ENCODE results near the gene INKA1.

INKA1 gene

DNA sequence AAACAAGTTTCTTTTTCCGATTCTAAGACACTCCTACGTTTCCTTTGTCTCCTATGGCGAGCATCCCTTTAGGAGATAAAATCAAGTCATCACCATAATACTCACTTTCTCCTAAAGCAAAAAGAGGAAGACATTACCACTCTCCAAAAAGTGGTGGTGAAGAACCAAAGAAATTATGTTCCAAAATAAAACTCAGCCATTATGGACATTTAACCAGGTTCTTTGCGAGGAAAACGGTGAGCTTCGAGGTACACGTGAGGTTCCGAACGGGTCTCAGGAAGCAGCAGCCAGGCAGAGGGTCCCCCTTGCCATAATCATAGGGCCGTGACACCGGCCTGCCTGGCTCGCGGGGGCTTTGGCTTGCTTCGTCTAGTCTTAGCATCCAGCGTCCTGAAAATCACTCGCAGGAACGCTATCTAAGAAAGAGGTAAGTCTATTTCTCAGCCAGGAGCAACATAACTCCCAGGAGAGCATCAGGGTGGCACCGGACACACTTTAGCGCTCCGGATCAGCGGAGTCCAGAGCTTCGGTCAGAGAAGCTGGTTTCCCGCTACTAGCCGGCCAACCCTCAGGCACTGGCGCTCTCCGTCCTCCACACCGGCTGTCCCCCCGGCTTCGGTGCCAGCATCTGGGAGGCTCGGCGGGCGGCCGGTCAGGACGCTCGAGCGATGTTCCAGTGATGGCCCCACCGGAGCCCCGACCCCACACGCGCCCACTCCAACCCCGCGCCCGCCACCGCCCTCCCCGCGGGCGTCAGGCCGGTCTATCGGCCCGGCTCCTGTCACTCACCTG is 17.3 kb upstream of the INKA1 start:
- in situ Hi-C loops (cut with HindIII; ENCODE audit: low sequenced_read_pairs) = no loop called here

DNA sequence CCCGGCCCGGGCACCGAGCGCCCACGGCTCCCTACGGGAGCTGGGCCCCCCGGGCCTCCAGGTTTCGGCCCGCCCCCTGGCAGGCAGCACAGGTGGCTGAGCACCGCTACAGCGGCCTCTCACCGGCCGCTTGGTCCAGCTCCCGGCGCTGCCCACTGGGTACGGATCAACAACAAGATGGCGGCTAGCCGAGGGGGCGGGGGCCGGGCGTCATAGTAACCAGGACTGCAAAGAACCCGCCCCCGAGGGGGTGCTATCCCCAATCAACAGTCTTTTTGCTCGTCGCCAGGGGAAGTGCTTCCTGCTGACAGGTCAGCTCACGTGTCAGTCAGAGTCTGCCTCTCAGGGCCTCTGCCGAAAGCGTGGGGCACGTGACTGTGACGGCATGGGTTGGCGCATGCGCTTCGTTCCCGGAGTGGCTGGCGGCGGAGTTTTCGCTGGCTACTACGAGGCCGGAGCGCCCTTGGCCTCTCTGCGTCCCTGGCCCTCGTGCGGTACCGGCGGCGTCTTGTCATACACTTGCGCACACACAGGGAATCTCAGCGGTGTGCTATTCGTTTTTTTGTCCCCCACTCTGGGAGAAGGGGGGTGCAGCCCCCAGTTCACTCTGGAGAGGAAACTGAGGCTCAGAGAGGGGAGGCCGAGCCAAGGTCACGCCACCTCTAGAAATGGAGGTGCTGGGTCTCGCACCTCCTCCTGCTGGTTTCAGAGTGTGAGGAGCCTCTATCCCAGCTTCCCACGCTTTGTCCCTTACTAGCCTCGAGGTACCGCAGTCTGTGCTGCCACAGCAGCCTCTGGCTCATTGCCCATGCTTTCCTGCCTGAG is 16.5 kb upstream of the INKA1 start, which contains the start of gene IP6K1:
Gene IP6K1 (minus strand): TSS at position 186 of the 825 bp plus-strand sequence. CDS start 38,502 bp downstream, outside the sequence.
- in situ Hi-C loops (cut with HindIII; ENCODE audit: low sequenced_read_pairs) = no loop called here

DNA sequence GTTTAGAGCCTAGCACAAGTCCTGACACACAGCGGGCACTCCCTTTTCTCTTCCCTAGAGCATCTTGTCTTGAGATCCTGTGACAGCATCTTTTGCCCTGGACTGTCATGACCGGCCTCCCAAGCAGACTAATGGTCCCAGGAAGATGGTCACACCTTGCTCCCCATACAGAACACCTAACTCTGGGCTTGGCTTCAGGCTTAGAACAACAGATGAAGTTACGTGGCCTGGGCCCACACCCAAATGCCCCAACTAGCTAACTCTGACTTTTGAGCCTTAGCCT is 15.9 kb upstream of the INKA1 start:
- in situ Hi-C loops (cut with HindIII; ENCODE audit: low sequenced_read_pairs) = no loop called here

DNA sequence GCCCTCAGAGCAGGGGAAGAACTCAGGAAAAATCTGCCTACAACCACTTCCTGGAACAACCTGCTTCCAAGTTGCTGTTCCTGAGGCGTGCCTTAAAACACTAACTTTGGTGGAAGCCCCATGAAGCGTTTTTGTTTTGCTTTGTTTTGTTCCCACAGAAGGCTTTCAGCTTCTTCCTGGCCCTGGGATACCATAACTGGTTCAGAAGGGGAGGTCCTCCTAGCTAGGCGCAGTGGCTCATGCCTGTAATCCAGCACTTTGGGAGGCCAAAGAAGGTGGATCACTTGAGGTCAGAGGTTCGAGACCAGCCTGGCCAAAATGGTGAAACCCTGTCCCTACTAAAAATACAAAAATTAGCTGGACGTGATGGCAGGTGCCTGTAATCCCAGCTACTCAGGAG is 15.5 kb upstream of the INKA1 start:
- in situ Hi-C loops (cut with HindIII; ENCODE audit: low sequenced_read_pairs) = no loop called here

DNA sequence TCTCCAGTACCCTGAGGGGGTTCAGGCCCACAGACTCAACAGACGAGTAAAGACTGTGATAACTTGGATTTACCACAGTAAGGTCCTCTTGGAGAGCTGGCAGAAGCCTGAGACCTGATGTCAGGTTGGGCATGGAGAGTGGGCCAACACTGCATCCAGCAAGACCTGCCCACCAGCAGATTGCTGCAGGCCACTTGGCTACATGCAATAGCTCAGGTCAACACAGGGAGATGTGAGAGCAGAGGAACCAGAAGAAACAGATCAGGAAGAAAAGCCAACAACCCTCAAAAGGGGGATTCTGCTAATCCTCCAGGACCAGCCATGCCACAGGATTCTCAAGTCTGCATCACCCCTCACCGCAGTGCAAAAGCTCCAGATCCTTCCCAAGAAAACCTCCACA is 15.0 kb upstream of the INKA1 start:
- in situ Hi-C loops (cut with HindIII; ENCODE audit: low sequenced_read_pairs) = no loop called here

DNA sequence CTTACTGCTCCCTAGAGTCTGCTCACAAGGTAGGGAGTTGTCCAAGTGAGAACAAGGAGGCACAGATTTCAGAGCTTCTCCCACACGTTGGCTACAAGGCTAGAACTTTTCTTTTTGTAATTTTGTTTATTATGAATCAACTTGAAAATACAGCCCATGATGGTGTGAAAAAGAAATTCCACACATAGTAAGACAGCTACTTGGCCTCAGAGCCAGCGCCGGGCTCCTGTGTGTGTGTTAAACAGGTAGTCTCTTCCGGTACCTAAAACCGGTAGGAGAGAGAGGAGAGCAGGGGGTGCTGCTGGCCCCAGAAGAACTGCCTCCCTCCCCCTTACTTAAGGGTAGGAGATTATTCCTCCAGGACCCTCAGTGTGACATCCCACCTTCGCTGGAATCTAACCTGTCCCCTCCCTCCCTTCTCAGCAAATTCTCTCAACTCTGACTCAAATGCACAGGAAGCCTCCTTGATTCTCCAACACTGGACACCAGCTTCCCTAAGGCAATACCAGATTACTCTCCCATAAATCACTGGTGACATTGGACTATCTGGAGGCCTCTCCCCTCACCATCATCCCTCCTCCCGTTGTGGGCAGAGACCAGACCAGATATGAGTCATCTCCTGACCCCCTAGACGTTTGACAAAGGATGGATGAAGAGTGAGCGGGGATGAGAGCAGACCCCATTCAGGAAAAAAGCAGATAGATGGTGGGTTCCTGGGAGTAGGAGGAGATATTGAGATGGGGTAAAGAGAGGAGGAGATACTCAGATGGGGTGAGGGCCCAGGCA is 12.2 kb upstream of the INKA1 start:
- in situ Hi-C loops (cut with HindIII; ENCODE audit: low sequenced_read_pairs) = no loop called here

DNA sequence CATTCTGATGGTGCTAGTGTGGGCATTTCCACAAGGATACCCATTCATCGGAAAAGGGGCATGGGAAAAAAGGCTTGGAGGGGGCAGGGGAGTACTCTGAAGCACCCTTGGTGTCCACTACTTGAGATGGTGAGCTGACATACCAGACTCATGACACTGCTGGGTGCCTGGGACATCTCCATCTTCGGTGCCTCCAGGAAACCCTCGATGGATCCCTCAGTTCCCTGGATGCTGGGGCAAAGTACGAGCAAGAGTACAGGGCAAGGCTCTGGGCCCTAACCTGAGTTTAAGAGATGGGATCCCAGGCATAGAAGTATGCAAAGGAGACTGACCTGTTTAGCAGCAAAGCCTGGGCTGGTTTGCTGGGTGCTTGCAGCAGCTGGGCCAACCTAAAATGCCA is 11.5 kb upstream of the INKA1 start:
- in situ Hi-C loops (cut with HindIII; ENCODE audit: low sequenced_read_pairs) = no loop called here

DNA sequence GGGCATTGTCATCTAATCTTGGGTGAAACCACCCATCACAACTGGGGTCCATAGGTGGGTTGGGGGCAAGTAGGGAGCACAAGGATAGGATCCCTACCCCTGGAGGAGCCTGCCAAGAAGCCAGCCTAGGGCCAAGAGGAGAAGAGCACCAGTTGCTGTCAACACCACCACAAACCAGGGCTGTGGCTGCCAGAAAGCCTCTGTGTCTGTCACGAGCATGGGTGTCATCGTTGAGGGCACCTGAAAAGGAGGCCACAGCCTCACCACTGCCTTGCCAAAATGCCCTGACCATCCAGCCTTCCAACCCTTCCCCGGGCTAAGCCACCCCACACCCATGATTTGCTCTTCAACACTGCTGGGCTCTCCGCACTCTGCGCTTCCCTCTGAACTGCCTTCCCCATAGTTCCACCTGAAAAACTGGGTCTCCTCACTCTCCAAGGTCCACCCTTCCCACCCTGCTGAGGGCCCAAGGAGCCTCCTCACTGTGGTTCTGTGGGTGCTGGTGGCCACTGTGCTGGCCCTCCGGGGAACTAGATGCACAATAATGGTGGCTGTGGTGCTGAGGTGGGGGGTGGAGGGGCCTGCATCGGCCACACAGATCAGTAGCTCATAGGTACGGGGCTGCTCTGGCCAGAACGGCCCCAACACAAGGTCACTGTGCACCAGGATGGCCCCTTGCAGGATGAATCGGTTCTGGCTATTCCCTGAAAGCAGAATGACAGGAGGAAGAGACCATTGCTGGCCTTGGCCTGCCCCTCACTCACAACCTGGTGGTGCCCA is 10.5 kb upstream of the INKA1 start:
- in situ Hi-C loops (cut with HindIII; ENCODE audit: low sequenced_read_pairs) = no loop called here

DNA sequence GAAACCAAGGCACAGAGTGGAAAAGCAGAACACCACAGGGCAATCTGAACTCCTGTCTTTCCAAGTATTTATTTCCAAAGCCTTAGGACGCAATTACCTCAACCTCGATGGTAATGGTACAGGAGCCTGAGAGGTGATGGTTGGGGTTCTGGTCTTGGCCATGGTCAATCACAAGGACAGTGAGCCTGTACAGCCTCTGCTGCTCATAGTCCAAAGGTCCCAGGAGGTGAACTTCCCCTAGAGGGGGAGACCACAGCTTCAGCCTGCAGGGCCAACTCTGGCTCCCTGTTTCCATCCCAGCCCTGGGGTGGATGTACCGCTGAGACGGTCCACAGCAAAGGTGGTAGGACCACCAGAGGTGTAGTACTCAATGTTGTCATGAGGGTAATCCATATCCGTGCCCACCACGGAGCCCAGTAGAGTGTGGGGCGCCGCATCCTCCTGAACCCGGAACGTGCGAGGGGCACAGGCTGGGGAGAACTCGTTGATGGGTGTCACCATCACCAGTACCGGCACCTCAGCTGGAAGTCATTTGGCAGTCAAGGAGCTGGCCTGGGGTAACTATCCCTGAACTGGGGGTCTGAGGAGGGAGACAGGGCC is 9.5 kb upstream of the INKA1 start:
- in situ Hi-C loops (cut with HindIII; ENCODE audit: low sequenced_read_pairs) = no loop called here

DNA sequence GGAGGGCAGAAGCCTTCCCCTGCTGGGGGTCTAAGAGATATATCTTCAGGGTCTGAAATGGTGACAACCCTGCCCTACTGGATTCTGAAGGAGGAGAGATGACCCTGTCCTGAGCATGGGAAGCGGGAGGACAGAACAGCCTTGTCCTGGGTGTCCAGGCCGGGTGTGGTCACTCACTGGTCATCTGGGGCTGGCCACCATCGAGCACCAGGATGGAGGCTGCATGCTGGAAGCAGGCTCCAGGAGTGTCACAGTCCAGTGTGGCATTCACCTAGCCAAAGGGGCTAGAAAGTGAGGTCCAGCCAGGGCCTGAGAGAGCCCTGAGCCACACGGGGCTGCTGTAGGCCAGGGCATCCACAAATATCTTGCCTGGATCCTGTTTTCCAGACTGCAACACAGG is 8.6 kb upstream of the INKA1 start:
- in situ Hi-C loops (cut with HindIII; ENCODE audit: low sequenced_read_pairs) = no loop called here

DNA sequence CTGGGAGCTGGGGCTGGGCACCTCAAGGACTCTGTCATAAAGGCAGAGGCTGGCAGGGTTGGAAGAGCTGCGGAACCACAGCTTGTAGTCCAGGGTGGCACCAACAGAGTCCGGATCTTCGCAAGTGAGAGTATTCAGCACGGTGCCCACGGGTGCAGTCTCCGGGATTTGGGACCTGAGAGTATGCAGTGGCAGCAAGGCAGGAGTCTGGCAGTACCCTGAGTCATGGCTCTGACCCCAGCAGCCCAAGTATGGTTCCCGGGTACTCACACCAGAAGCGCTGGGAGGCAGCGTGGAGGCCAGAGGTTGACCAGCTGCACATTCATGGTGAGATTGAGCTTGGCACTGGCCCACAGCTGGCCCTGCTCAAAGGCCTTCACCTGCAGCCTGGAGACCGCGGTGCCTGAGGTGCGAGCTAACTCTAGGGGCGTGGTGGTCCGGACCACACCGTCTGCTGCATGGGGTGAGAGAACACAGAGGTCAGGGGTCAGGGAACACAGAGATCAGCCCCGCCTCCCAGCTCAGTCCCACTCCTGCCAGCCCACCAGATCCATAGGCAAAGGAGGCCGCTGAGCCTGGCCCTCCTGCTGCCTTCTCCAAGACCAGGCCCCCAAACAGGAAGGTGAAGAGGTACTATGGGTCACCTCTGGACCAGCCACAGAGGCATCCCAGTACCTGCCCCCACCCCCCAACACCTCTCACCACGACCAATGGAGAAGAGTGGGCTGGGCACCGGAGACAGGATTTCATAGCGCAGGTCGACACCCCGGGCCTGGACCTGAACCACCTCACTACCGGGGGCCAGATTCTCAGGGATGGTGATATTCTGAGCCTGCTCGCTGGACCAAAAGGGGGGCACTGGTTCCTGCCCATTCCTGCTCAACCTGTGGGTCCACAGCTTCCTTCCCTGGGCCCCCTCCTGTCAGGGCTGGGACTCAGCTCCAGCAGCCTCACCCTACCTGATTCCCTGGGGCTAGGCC is 7.8 kb upstream of the INKA1 start:
- in situ Hi-C loops (cut with HindIII; ENCODE audit: low sequenced_read_pairs) = no loop called here

DNA sequence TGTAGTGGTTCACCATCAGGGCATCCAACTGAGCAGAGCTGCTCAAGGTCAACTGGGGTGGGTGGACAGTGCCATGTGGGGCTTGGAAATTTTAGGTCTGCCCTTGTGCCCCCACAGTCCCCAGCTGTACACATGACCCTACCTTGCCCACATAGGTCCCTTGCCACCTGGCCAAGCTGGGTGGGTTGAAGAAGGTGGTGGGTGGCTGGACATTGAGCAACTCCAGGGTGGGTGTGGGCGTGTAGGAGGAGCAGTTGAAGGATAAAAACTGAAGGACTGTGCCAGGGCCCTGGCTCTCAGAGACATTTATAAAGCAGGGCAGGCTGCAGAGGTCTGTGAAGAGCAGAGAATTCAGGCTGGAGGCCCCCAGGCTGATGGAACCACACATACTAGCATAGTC is 4.0 kb upstream of the INKA1 start:
- in situ Hi-C loops (cut with HindIII; ENCODE audit: low sequenced_read_pairs) = no loop called here

DNA sequence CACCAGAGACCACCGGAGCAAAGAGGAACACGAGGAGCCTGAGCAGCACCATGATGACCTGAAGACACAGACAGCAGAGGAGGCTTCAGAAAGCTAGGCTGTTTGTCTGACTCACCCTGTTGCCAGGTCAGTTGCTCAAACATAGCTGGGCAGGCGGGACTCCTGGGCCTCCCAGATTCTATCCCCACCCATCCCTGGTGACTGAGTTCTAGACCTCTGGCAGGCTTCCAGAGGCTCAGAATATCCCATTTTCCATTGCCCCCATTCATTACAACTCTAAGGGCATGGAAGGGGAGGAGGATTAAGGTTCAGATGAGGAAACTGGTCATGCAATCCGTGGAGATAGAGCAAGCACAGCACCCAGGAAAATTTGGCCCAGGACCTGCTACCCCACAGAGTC is 3.3 kb upstream of the INKA1 start, which contains the start of gene CDHR4:
Gene CDHR4 (minus strand): TSS at position 113 of the 400 bp plus-strand sequence. CDS start 61 bp downstream, at position 52.
- in situ Hi-C loops (cut with HindIII; ENCODE audit: low sequenced_read_pairs) = no loop called here

DNA sequence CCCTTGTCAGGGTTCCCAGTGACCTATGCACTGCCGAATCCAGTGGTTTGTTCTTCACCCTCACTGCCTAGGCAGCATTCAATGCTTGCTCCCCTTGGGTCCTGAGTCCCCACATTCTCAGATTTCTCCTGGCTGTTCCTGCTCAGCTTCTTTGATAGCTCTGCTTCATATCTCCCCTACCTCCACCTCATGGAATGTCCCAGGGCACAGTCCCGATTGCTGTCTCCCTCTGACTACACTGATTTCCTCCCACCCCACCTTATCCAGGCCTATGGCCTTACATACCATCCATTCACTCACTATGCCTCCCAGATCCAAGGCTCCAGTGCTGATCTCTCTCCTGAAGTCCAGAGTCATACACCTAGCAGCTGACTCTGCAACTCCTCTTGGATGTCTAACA is 1.9 kb upstream of the INKA1 start:
- in situ Hi-C loops (cut with HindIII; ENCODE audit: low sequenced_read_pairs) = no loop called here

DNA sequence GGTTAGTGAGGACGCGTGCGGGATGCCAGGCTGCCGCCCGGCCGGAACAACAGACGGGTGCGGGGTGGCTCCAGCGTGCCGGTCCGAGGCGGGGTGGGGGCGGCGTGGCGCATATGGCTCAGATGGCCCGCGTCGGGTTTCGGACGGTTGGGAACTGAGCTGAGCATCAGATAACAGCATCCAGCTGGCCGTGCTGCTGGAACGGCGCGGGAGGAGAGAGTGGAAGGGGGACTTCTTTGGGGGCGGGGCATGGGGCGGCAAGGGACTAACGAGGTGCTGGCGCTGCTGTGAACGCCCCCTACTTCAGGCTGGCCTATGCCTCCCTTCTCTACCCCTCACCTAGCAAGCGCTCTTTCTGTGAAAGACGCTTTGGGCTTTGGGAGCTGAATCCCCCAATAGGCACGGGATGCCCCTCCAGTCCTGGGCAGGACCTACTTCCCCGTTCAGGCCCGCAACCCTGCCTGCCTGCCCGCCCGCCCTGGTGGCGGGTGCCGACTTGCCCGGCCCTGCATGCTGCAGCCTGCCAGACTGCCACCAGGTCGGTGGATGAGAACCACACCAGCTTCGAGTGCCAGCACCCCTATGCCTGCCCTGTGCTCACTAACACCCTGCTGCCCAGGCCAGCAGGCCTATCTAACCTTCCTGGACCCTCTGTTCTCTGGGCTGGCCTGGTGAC is 542 bp downstream of the INKA1 start:
- in situ Hi-C loops (cut with HindIII; ENCODE audit: low sequenced_read_pairs) = no loop called here

DNA sequence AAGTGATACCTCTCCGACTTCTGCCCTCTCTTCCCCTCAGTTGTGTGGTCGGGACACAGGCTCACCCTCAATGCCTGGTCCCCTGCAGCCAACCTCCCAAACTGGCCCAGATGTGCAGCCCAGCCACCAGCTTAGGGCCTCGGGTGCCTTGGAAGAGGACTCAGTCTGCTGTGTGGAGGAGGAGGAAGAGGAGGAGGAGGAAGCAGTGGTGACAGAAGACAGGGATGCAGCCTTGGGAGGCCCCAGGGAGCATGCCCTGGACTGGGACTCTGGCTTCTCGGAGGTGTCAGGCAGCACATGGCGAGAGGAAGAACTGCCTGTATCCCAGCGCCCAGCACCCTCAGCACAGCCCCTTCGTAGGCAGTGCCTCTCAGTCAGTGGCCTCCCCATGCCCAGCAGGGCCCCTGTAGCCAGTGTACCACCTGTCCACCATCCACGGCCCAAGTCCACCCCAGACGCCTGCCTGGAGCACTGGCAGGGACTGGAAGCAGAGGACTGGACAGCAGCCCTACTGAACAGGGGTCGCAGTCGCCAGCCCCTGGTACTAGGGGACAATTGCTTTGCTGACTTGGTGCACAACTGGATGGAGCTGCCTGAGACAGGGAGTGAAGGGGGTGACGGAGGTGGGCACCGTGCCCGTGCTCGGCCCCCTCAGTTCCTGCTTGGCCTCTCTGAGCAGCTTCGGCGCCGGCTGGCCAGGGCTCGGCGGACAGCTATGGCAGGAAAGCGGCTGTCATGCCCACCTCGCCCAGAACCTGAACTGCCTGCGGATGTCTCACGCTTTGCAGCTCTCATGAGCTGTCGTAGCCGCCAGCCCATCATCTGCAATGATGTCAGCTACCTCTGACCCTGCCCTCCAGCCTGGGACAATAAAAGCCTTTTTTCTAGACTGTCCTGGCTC is 1.3 kb downstream of the INKA1 start:
- in situ Hi-C loops (cut with HindIII; ENCODE audit: low sequenced_read_pairs) = no loop called here

DNA sequence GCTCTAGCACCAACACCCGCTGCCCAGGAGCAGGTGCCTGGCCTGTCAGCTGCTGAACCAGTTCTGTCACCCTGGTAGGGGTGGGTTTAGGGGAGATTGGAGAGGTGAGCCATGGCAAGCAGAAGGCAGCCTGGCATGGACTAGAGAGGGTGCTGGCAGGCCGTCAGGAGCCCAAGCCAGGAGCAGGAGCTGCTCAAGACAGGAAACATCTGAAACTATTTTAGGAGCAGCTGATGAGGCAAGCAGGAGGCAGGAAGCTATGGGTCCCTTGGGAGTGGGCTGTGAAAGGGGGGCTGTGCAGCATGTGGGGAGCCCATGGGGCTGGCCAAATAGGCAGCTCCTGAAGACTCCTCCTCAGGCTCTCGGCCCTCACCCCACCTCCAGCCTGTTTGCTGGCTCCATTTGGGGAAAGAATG is 2.3 kb downstream of the INKA1 start:
- in situ Hi-C loops (cut with HindIII; ENCODE audit: low sequenced_read_pairs) = no loop called here

Data from endothelial cell of hepatic sinusoid (primary cell).